ENCODE data around the gene CLDND2.

DNA sequence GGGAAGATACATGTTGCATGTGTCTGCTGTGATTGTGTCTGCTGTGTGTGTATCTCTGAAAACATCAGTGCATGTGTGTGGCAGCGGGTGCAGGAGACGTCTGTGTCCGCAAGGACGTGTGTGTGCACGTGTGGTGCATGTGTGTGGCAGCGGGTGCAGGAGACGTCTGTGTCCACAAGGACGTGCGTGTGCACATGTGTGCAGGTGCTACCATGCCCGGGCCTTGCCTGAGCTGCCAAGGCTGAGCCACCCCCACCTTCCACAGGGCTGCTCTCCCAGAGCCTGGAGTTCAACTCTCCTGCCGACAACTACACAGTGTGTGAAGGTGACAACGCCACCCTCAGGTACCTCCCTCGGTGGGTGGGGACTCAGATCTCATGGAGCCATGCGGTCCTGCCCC lies 47.0 kb downstream of the CLDND2 start:
- TF ChIP-seq, protein P1, sequence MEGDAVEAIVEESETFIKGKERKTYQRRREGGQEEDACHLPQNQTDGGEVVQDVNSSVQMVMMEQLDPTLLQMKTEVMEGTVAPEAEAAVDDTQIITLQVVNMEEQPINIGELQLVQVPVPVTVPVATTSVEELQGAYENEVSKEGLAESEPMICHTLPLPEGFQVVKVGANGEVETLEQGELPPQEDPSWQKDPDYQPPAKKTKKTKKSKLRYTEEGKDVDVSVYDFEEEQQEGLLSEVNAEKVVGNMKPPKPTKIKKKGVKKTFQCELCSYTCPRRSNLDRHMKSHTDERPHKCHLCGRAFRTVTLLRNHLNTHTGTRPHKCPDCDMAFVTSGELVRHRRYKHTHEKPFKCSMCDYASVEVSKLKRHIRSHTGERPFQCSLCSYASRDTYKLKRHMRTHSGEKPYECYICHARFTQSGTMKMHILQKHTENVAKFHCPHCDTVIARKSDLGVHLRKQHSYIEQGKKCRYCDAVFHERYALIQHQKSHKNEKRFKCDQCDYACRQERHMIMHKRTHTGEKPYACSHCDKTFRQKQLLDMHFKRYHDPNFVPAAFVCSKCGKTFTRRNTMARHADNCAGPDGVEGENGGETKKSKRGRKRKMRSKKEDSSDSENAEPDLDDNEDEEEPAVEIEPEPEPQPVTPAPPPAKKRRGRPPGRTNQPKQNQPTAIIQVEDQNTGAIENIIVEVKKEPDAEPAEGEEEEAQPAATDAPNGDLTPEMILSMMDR (conservative IDR thresholded peaks at IDR 0.05; ENCODE audit: low read depth, low read length), result no peak
- no peak for TF ChIP-seq EZH2 (IDR thresholded peaks at IDR 0.05; ENCODE audit: low read length, unreplicated experiment)
- no peak for TF ChIP-seq EZH2phosphoT487 (IDR thresholded peaks at IDR 0.05; ENCODE audit: borderline replicate concordance, low read length)

All from PC-3 (cell line).